ENCODE data around the gene SPATA33. TPM values are rescaled to one million over a fixed set of nuclear protein-coding genes. Genes with fewer than 3 reads are reported as not detected.
"Not testable (repeated sequence)": the region's sequence is repeated elsewhere in the genome, so short reads cannot be mapped to it uniquely, and the experiment has no call there.

The SPATA33 gene
- total RNA-seq, 2 experiments from 2014 or later: 8.1 to 9.2 TPM

- no peak overlapping the region for H3K4me3 Mint-ChIP-seq
- H3K4me1 Mint-ChIP-seq: peaks cover 10% of the 10 kb centered on the region
- peaks cover 3% of the 10 kb centered on the region for H3K36me3 Mint-ChIP-seq (ENCODE audit: low read depth)
- peaks cover 14% of the 10 kb centered on the region for H3K27me3 Mint-ChIP-seq
- ChIA-PET POLR2A (no interaction called here), CTCF (no interaction called here)
- H3K27ac Mint-ChIP-seq: no peak overlapping the region
- DNase-seq: no peak
- peaks cover 10% of the 10 kb centered on the region for H3K9me3 Mint-ChIP-seq
Observed at GRCh38 chr16:89619840-89620239, 37.8 kb upstream of the SPATA33 start.

GRCh38 chr16:89620406-89620841 lies 37.2 kb upstream of the SPATA33 start:
- no peak overlapping the region for H3K27ac Mint-ChIP-seq
- ChIA-PET POLR2A (no interaction called here), CTCF (no interaction called here)
- peaks cover 3% of the 10 kb centered on the region for H3K36me3 Mint-ChIP-seq (ENCODE audit: low read depth)
- peaks cover 10% of the 10 kb centered on the region for H3K9me3 Mint-ChIP-seq
- no peak for DNase-seq
- H3K27me3 Mint-ChIP-seq: peaks cover 14% of the 10 kb centered on the region
- H3K4me1 Mint-ChIP-seq: peaks cover 10% of the 10 kb centered on the region
- no peak overlapping the region for H3K4me3 Mint-ChIP-seq

GRCh38 chr16:89621136-89621697 lies 36.4 kb upstream of the SPATA33 start:
- Mint-ChIP-seq H3K27me3 (peaks cover 14% of the 10 kb centered on the region), H3K27ac (no peak overlapping the region), H3K36me3 (ENCODE audit: low read depth) (peaks cover 3% of the 10 kb centered on the region), H3K9me3 (peaks cover 8% of the 10 kb centered on the region), H3K4me1 (peaks cover 9% of the 10 kb centered on the region), H3K4me3 (no peak overlapping the region)
- no peak for DNase-seq
- ChIA-PET POLR2A (no interaction called here), CTCF (no interaction called here)

- Mint-ChIP-seq H3K4me1 (peaks cover 4% of the 10 kb centered on the region), H3K27ac (no peak overlapping the region), H3K4me3 (no peak overlapping the region), H3K36me3 (ENCODE audit: low read depth) (no peaks in the 10 kb centered on the region), H3K9me3 (peaks cover 2% of the 10 kb centered on the region), H3K27me3 (peaks cover 14% of the 10 kb centered on the region)
- DNase-seq: no peak
- CTCF ChIA-PET: no interaction called here
- POLR2A ChIA-PET: no interaction called here
Observed at GRCh38 chr16:89621698-89622409, 35.8 kb upstream of the SPATA33 start.

- CTCF ChIA-PET: no interaction called here
- H3K9me3 Mint-ChIP-seq: no peaks in the 10 kb centered on the region
Observed at GRCh38 chr16:89623511-89624261, 34.0 kb upstream of the SPATA33 start.

GRCh38 chr16:89624777-89625761 lies 32.6 kb upstream of the SPATA33 start:
- Mint-ChIP-seq H3K36me3 (ENCODE audit: low read depth) (no peaks in the 10 kb centered on the region), H3K4me1 (no peaks in the 10 kb centered on the region), H3K9me3 (no peaks in the 10 kb centered on the region), H3K27me3 (peaks cover 14% of the 10 kb centered on the region), H3K27ac (no peak overlapping the region), H3K4me3 (no peak overlapping the region)
- CTCF ChIA-PET: no interaction called here
- POLR2A ChIA-PET: no interaction called here
- no peak for DNase-seq

More at GRCh38 chr16:89623511-89624261, 34.0 kb upstream of the SPATA33 start:
- no peak overlapping the region for H3K27ac Mint-ChIP-seq
- H3K27me3 Mint-ChIP-seq: peaks cover 14% of the 10 kb centered on the region
- POLR2A ChIA-PET: no interaction called here
- H3K36me3 Mint-ChIP-seq (ENCODE audit: low read depth): no peaks in the 10 kb centered on the region
- H3K4me3 Mint-ChIP-seq: no peak overlapping the region
- no peaks in the 10 kb centered on the region for H3K4me1 Mint-ChIP-seq
- DNase-seq: no peak

- ChIA-PET CTCF (no interaction called here), POLR2A (interaction anchor here (0.6 kb wide), 1 partner anchor 1979 kb away, joined by 3 read pairs; no protein-coding TSS in a partner anchor)
- DNase-seq: no peak
- Mint-ChIP-seq H3K4me1 (no peaks in the 10 kb centered on the region), H3K9me3 (no peaks in the 10 kb centered on the region), H3K36me3 (ENCODE audit: low read depth) (no peaks in the 10 kb centered on the region), H3K27me3 (no peaks in the 10 kb centered on the region), H3K27ac (no peak overlapping the region), H3K4me3 (no peak overlapping the region)
Observed at GRCh38 chr16:89629827-89630610, 27.6 kb upstream of the SPATA33 start.

- no peak for DNase-seq
- H3K4me1 Mint-ChIP-seq: no peaks in the 10 kb centered on the region
- H3K27me3 Mint-ChIP-seq: no peaks in the 10 kb centered on the region
- no peaks in the 10 kb centered on the region for H3K36me3 Mint-ChIP-seq (ENCODE audit: low read depth)
- POLR2A ChIA-PET: no interaction called here
- no peaks in the 10 kb centered on the region for H3K9me3 Mint-ChIP-seq
- no peak overlapping the region for H3K4me3 Mint-ChIP-seq
- CTCF ChIA-PET: no interaction called here
- no peak overlapping the region for H3K27ac Mint-ChIP-seq
Observed at GRCh38 chr16:89633064-89633631, 24.5 kb upstream of the SPATA33 start.

GRCh38 chr16:89634463-89635385 lies 22.9 kb upstream of the SPATA33 start:
- H3K27ac Mint-ChIP-seq; H3K9me3 Mint-ChIP-seq; H3K27me3 Mint-ChIP-seq; H3K4me3 Mint-ChIP-seq; H3K36me3 Mint-ChIP-seq (ENCODE audit: low read depth); DNase-seq; H3K4me1 Mint-ChIP-seq: not testable (repeated sequence)
- ChIA-PET CTCF (interaction anchor here (0.5 kb wide), 1 partner anchor 121 kb away, joined by 3 read pairs; no protein-coding TSS in a partner anchor), POLR2A (interaction anchor here (0.7 kb wide), 1 partner anchor 15 kb away, joined by 3 read pairs; no protein-coding TSS in a partner anchor)

GRCh38 chr16:89636663-89637062 lies 21.0 kb upstream of the SPATA33 start:
- ChIA-PET CTCF (no interaction called here), POLR2A (no interaction called here)
- H3K36me3 Mint-ChIP-seq (ENCODE audit: low read depth): no peaks in the 10 kb centered on the region
- no peak overlapping the region for H3K27ac Mint-ChIP-seq
- no peaks in the 10 kb centered on the region for H3K9me3 Mint-ChIP-seq
- no peak overlapping the region for H3K4me3 Mint-ChIP-seq
- no peaks in the 10 kb centered on the region for H3K27me3 Mint-ChIP-seq
- peaks cover 7% of the 10 kb centered on the region for H3K4me1 Mint-ChIP-seq
- DNase-seq: no peak

- POLR2A ChIA-PET: no interaction called here
- Mint-ChIP-seq H3K9me3 (no peaks in the 10 kb centered on the region), H3K4me1 (peaks cover 7% of the 10 kb centered on the region), H3K36me3 (ENCODE audit: low read depth) (no peaks in the 10 kb centered on the region), H3K27me3 (no peaks in the 10 kb centered on the region), H3K4me3 (no peak overlapping the region), H3K27ac (no peak overlapping the region)
- CTCF ChIA-PET: no interaction called here
- no peak for DNase-seq
Observed at GRCh38 chr16:89637379-89637778, 20.3 kb upstream of the SPATA33 start.

Data from activated CD4-positive, alpha-beta memory T cell treated with anti-CD3 and anti-CD28 coated beads, Interleukin-2, amount 10 ng/mL, durations not matched to agents 7 days and 5 days (primary cell).